SK-N-MC (cell line): ENCODE data around the gene PRICKLE2.

Experiments
- EZH2 ChIP-seq: fragments of 200-600 bp; sonication (generic); IDR thresholded peaks from one replicate; pipeline ENCODE4 v1.6.1; 2017; ENCODE audit warnings: antibody characterized with exemption
- POLR2AphosphoS5 ChIP-seq: IDR thresholded peaks from 2 replicates; pipeline ENCODE4 v1.6.1; 2012; ENCODE audit warnings: mild to moderate bottlenecking, low read depth, low read length, borderline replicate concordance

GRCh38 chr3:64049136-64049535 lies 176.1 kb downstream of the PRICKLE2 start:
- TF ChIP-seq POLR2AphosphoS5 (no peak), EZH2 (no peak)
